HepG2 (cell line): ENCODE results near the gene ZSCAN20. TPM values are rescaled to one million over a fixed set of nuclear protein-coding genes. Genes with fewer than 3 reads are reported as not detected.

ENCODE experiments used
- AGO2 ChIP-seq: fragments of 200-400 bp; formaldehyde crosslinking; optimal IDR thresholded peaks from 2 replicates; pipeline ENCODE3; 2017; ENCODE audit warnings: mild to moderate bottlenecking, low read depth, low read length, moderate library complexity
- ATF1 ChIP-seq: IDR thresholded peaks from 2 replicates; pipeline ENCODE4 v1.6.1; 2016; ENCODE audit warnings: mild to moderate bottlenecking, control low read depth
- CCDC6 ChIP-seq: sonication (generic); formaldehyde crosslinking; IDR thresholded peaks from 2 replicates; pipeline ENCODE4 v1.8.1; 2022; ENCODE audit warnings: mild to moderate bottlenecking, missing genetic modification reagents, moderate library complexity
- CREB1 ChIP-seq, 2 experiments: fragments of 450-650 bp in 1 of 2; IDR thresholded peaks; 2 replicates each; pipeline ENCODE4 v1.6.1; 2016 to 2017; ENCODE audit warnings: control low read depth in 1 of 2, mild to moderate bottlenecking in 1 of 2, missing compliant biosample characterization in 1 of 2, missing genetic modification characterization in 1 of 2
- DZIP1 ChIP-seq: sonication (generic); formaldehyde crosslinking; IDR thresholded peaks from 2 replicates; pipeline ENCODE4 v1.5.0; 2020; ENCODE audit warnings: mild to moderate bottlenecking, missing genetic modification reagents
- HDAC2 ChIP-seq: sonication (generic); formaldehyde crosslinking; IDR thresholded peaks from 2 replicates; pipeline ENCODE4 v1.4.0; 2020; ENCODE audit warnings: missing genetic modification reagents
- HIVEP1 ChIP-seq: sonication (generic); formaldehyde crosslinking; IDR thresholded peaks from 2 replicates; pipeline ENCODE4 v1.4.0; 2020; ENCODE audit warnings: mild to moderate bottlenecking, missing genetic modification reagents
- HNF1B ChIP-seq: sonication (generic); formaldehyde crosslinking; IDR thresholded peaks from 2 replicates; pipeline ENCODE4 v1.5.1; 2020; ENCODE audit warnings: mild to moderate bottlenecking, moderate library complexity, missing genetic modification reagents
- HNF4G ChIP-seq, 2 experiments: sonication (generic) in 1 of 2; formaldehyde crosslinking in 1 of 2; IDR thresholded peaks; 2 replicates each; pipeline versions ENCODE4 v1.4.0 to v1.6.1; 2011 to 2020; ENCODE audit warnings: borderline replicate concordance in 2 of 2, low read depth in 2 of 2, mild to moderate bottlenecking in 2 of 2, low read length in 1 of 2, missing genetic modification reagents in 1 of 2, moderate library complexity in 1 of 2
- NFKB2 ChIP-seq: sonication (generic); formaldehyde crosslinking; IDR thresholded peaks from 2 replicates; pipeline ENCODE4 v1.4.0; 2020; ENCODE audit warnings: missing genetic modification reagents, borderline replicate concordance
- RBFOX2 ChIP-seq: fragments of 200-400 bp; formaldehyde crosslinking; IDR thresholded peaks from 2 replicates; pipeline ENCODE4 v1.6.1; 2017; ENCODE audit warnings: low read depth, mild to moderate bottlenecking, low read length
- RBM22 ChIP-seq: fragments of 200-400 bp; formaldehyde crosslinking; optimal IDR thresholded peaks from 2 replicates; pipeline ENCODE3; 2017; ENCODE audit warnings: mild to moderate bottlenecking, low read length, moderate library complexity
- RELA ChIP-seq: sonication (generic); formaldehyde crosslinking; IDR thresholded peaks from 2 replicates; pipeline ENCODE4 v1.4.0; 2020; ENCODE audit warnings: missing genetic modification reagents
- SAP130 ChIP-seq: IDR thresholded peaks from 2 replicates; pipeline ENCODE4 v1.6.1; 2016; ENCODE audit warnings: low read depth
- SMC3 ChIP-seq: IDR thresholded peaks from 2 replicates; pipeline ENCODE4 v1.6.1; 2011; ENCODE audit warnings: low read length, improper control_type of control experiment
- TAF1 ChIP-seq: sonication (generic); formaldehyde crosslinking; IDR thresholded peaks from 2 replicates; pipeline ENCODE4 v1.4.0; 2020; ENCODE audit warnings: missing genetic modification reagents
- THAP8 ChIP-seq: sonication (generic); formaldehyde crosslinking; IDR thresholded peaks from 2 replicates; pipeline ENCODE4 v1.5.1; 2020; ENCODE audit warnings: missing genetic modification reagents, mild to moderate bottlenecking, borderline replicate concordance
- ZFP91 ChIP-seq: sonication (generic); formaldehyde crosslinking; IDR thresholded peaks from 2 replicates; pipeline ENCODE4 v1.9.0; 2022; ENCODE audit warnings: missing genetic modification reagents, mild to moderate bottlenecking, borderline replicate concordance
- ZNF12 ChIP-seq: sonication (generic); formaldehyde crosslinking; IDR thresholded peaks from 2 replicates; pipeline ENCODE4 v1.5.0; 2020; ENCODE audit warnings: missing genetic modification reagents
- ZNF24 ChIP-seq: fragments of 450-650 bp; IDR thresholded peaks from 2 replicates; pipeline ENCODE4 v1.6.1; 2017; ENCODE audit warnings: antibody characterized with exemption, mild to moderate bottlenecking
- ZNF33A ChIP-seq: sonication (generic); formaldehyde crosslinking; IDR thresholded peaks from 2 replicates; pipeline ENCODE4 v1.5.1; 2020; ENCODE audit warnings: missing genetic modification reagents, mild to moderate bottlenecking, moderate library complexity, borderline replicate concordance
- ZNF549 ChIP-seq: sonication (generic); formaldehyde crosslinking; IDR thresholded peaks from 2 replicates; pipeline ENCODE4 v1.5.0; 2020; ENCODE audit warnings: missing genetic modification reagents
- polyA plus RNA-seq, 8 experiments: library from polyadenylated mRNA; depleted of rRNA in 3 of 8; stranded (reverse) in 7 of 8; unstranded in 1 of 8; fragments of >200 nt; fragmentation: Illumina TruSeq in 4 of 8; extraction: Trizol in 4 of 8; gene quantifications; 2 replicates each; pipeline versions ENCODE4 v1.2.1 to v1.2.3, GENCODE V29; 2011 to 2016; ENCODE audit warnings: low read depth in 4 of 8, missing spikeins in 1 of 8, mixed read lengths in 1 of 8; ENCODE audit not compliant: insufficient read depth in 1 of 8
- total RNA-seq, 5 experiments: library from RNA; depleted of rRNA; stranded (reverse); fragments of >200 nt; fragmentation: Illumina TruSeq; extraction: Trizol; gene quantifications; 2 replicates each; pipeline ENCODE4 v1.2.3, GENCODE V29; 2016; ENCODE audit warnings: low read depth in 1 of 5
- TF ChIP-seq, protein P1 (sequence below): sonication (generic); formaldehyde crosslinking; IDR thresholded peaks from 2 replicates; pipeline ENCODE4 v1.4.0; 2020; ENCODE audit warnings: mild to moderate bottlenecking, missing genetic modification reagents

ZSCAN20 gene
- total and polyA plus RNA-seq, 2 of the 13 experiments (the other 11 are each of a cell fraction or from before 2014, with no cell fraction given): 1.1 to 2.8 TPM

DNA sequence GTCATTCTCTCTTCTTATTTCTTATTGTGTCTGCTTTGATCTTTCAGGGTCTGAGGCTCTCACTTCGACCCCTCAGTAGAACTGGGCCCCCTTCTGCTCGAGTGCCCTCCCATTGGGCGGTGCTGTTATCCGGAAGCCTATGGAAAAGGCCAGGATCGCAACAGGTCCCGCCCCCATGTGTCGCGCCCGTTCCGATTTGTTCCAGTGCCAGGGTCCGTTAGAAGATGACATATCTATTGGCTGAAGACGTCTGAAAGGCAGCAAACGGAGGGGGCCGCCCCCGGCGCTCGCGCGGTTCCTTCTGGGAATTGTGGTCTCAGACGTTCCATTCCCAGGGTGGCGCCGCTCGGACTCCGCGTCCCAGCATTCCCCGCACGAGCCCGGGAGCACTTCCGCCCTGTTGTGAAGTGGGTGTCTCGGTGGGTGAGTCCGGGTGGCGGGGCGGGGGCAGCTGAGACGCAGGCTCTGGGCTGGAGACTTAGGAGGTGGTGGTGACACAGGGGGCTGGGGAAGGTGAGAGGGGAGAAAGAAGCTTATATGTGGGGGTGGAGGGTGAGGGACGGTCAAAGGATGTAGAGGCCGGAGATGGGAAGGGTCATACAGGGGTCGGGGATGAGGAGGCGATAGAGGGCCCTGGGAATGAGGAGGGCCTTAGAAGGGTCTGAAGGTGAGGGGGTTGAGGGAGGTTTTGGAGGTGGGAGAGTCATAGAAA lies at the start of gene ZSCAN20 (continued):
- TF ChIP-seq DZIP1 (CRISPR knock-in tag) (no peak), THAP8 (CRISPR knock-in tag) (no peak), AGO2 (no peak), SMC3 (no peak), CCDC6 (CRISPR knock-in tag) (no peak), RELA (CRISPR knock-in tag) (no peak), HNF1B (peak; percentile 58), ZNF33A (CRISPR knock-in tag) (no peak), NFKB2 (peak; percentile 27; the same call in 1 of the 2 replicates), ZNF24 (no peak), HNF4G (IDR thresholded peaks at IDR 0.05; ENCODE audit: borderline replicate concordance, low read depth, low read length) (no peak), HNF4G (CRISPR knock-in tag; IDR thresholded peaks at IDR 0.05; ENCODE audit: borderline replicate concordance, low read depth) (no peak), HIVEP1 (no peak), SAP130 (CRISPR knock-in tag) (peak; percentile 79), ATF1 (CRISPR knock-in tag) (peak; percentile 71), TAF1 (peak; percentile 46; the same call in 1 of the 2 replicates), HDAC2 (CRISPR knock-in tag) (peak; percentile 23; the same call in 1 of the 2 replicates), ZNF549 (CRISPR knock-in tag) (no peak), RBM22 (no peak), ZFP91 (peak; percentile 59; the same call in 1 of the 2 replicates), RBFOX2 (peak; percentile 78), CREB1 (IDR thresholded peaks at IDR 0.05) (peak; percentile 72), CREB1 (CRISPR knock-in tag; IDR thresholded peaks at IDR 0.05) (peak; percentile 90), ZNF12 (CRISPR knock-in tag) (0 out of 2 replicates have a peak, but pooled peaks have one; percentile 22)
- TF ChIP-seq, protein P1, sequence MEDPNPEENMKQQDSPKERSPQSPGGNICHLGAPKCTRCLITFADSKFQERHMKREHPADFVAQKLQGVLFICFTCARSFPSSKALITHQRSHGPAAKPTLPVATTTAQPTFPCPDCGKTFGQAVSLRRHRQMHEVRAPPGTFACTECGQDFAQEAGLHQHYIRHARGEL: no peak
